ENCODE results near the gene BDP1.

GRCh38 chr5:71460693-71461092, 5.2 kb downstream of the BDP1 start:
- TF ChIP-seq RAD21 (IDR thresholded peaks at IDR 0.05; ENCODE audit: low read length) (no peak), CTCF (IDR thresholded peaks at IDR 0.05) (no peak), YY1 (IDR thresholded peaks at IDR 0.05; ENCODE audit: low read depth) (no peak), NRF1 (IDR thresholded peaks at IDR 0.05; ENCODE audit: low read depth, low read length) (no peak), SIN3A (IDR thresholded peaks at IDR 0.05; ENCODE audit: borderline replicate concordance, low read depth, low read length) (no peak), ZBTB33 (IDR thresholded peaks at IDR 0.05; ENCODE audit: borderline replicate concordance, low read depth) (no peak), USF1 (IDR thresholded peaks at IDR 0.05; ENCODE audit: borderline replicate concordance, low read depth) (no peak), EP300 (IDR thresholded peaks at IDR 0.05; ENCODE audit: borderline replicate concordance in 1 of 2, low read depth in 1 of 2, low read length in 1 of 2) (no peak), EZH2phosphoT487 (IDR thresholded peaks at IDR 0.05; ENCODE audit: borderline replicate concordance, low read depth) (no peak), TAF1 (IDR thresholded peaks at IDR 0.05; ENCODE audit: borderline replicate concordance, low read depth, low read length) (no peak), NFIC (IDR thresholded peaks at IDR 0.05; ENCODE audit: borderline replicate concordance) (no peak), FOXM1 (IDR thresholded peaks at IDR 0.05; ENCODE audit: low read depth) (no peak), JUND (IDR thresholded peaks at IDR 0.05) (no peak)
- TF ChIP-seq, protein P1, sequence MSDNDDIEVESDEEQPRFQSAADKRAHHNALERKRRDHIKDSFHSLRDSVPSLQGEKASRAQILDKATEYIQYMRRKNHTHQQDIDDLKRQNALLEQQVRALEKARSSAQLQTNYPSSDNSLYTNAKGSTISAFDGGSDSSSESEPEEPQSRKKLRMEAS (IDR thresholded peaks at IDR 0.05; ENCODE audit: low read depth): no peak
